Parathyroid adenoma (tissue), 2 donors: ENCODE measurements around the gene VPS37C.

ENCODE experiments used
- H2AFZ ChIP-seq: fragments of 300-600 bp; sonication (generic); one replicate; pipeline ENCODE4 v1.7.0; 2017; ENCODE audit warnings: antibody characterized with exemption, mild to moderate bottlenecking
- H3K27ac ChIP-seq: fragments of 300-600 bp; sonication (generic); one replicate; pipeline ENCODE4 v1.7.0; 2017
- H3K27me3 ChIP-seq: fragments of 300-600 bp; sonication (generic); one replicate; pipeline ENCODE4 v1.7.0; 2017; ENCODE audit warnings: low read length; ENCODE audit not compliant: control insufficient read depth, insufficient read depth
- H3K36me3 ChIP-seq: fragments of 300-600 bp; sonication (generic); one replicate; pipeline ENCODE4 v1.7.0; 2017; ENCODE audit warnings: low read length; ENCODE audit not compliant: control insufficient read depth, insufficient read depth
- H3K4me1 ChIP-seq: fragments of 300-600 bp; sonication (generic); one replicate; pipeline ENCODE4 v1.7.0; 2017; ENCODE audit warnings: control low read depth
- H3K4me2 ChIP-seq: fragments of 300-600 bp; sonication (generic); one replicate; pipeline ENCODE4 v1.7.0; 2017; ENCODE audit warnings: low read length
- H3K4me3 ChIP-seq: fragments of 300-600 bp; sonication (generic); one replicate; pipeline ENCODE4 v1.7.0; 2017; ENCODE audit warnings: low read depth, low read length
- H3K79me2 ChIP-seq: fragments of 300-600 bp; sonication (generic); one replicate; pipeline ENCODE4 v1.7.0; 2017; ENCODE audit warnings: control low read depth
- H3K9ac ChIP-seq: fragments of 300-600 bp; sonication (generic); one replicate; pipeline ENCODE4 v1.7.0; 2017; ENCODE audit warnings: mild to moderate bottlenecking
- H3K9me3 ChIP-seq: fragments of 300-600 bp; sonication (generic); one replicate; pipeline ENCODE4 v1.7.0; 2017; ENCODE audit warnings: low read length; ENCODE audit not compliant: control insufficient read depth
- CTCF ChIP-seq: fragments of 300-600 bp; sonication (generic); IDR thresholded peaks from one replicate; pipeline ENCODE4 v1.7.0; 2017; ENCODE audit warnings: antibody characterized with exemption, mild to moderate bottlenecking
- donor health status: primary hyperparathyroidism.

The VPS37C gene

GRCh38 chr11:61134801-61135257, 26.4 kb downstream of the VPS37C start:
- Histone ChIP-seq H3K4me3 (no peak overlapping the region), H3K27me3 (no peaks in the 10 kb centered on the region), H3K9me3 (no peaks in the 10 kb centered on the region), H3K9ac (no peak overlapping the region), H3K27ac (no peak overlapping the region), H3K4me2 (no peak overlapping the region), H3K4me1 (no peaks in the 10 kb centered on the region), H3K79me2 (no peaks in the 10 kb centered on the region), H3K36me3 (no peaks in the 10 kb centered on the region), H2AFZ (no peak overlapping the region)
- TF ChIP-seq CTCF = no peak

- Histone ChIP-seq H2AFZ (no peak overlapping the region), H3K36me3 (no peaks in the 10 kb centered on the region), H3K9ac (no peak overlapping the region), H3K4me2 (no peak overlapping the region), H3K27me3 (no peaks in the 10 kb centered on the region), H3K9me3 (no peaks in the 10 kb centered on the region), H3K4me1 (no peaks in the 10 kb centered on the region), H3K27ac (no peak overlapping the region), H3K79me2 (no peaks in the 10 kb centered on the region), H3K4me3 (no peak overlapping the region)
- TF ChIP-seq CTCF = no peak
Observed at GRCh38 chr11:61133956-61134662, 27.1 kb downstream of the VPS37C start.

- Histone ChIP-seq H3K4me1 (no peaks in the 10 kb centered on the region), H3K4me3 (no peak overlapping the region), H3K27ac (no peak overlapping the region), H3K36me3 (no peaks in the 10 kb centered on the region), H3K4me2 (no peak overlapping the region), H3K9ac (no peak overlapping the region), H3K9me3 (no peaks in the 10 kb centered on the region), H2AFZ (no peak overlapping the region), H3K27me3 (no peaks in the 10 kb centered on the region), H3K79me2 (no peaks in the 10 kb centered on the region)
- TF ChIP-seq CTCF = no peak
Observed at GRCh38 chr11:61133145-61133544, 28.1 kb downstream of the VPS37C start.

GRCh38 chr11:61132646-61133045, 28.6 kb downstream of the VPS37C start:
- Histone ChIP-seq H3K4me3 (no peak overlapping the region), H2AFZ (no peak overlapping the region), H3K36me3 (no peaks in the 10 kb centered on the region), H3K4me2 (no peak overlapping the region), H3K79me2 (no peaks in the 10 kb centered on the region), H3K27me3 (no peaks in the 10 kb centered on the region), H3K9ac (no peak overlapping the region), H3K9me3 (no peaks in the 10 kb centered on the region), H3K4me1 (no peaks in the 10 kb centered on the region), H3K27ac (no peak overlapping the region)
- TF ChIP-seq CTCF = no peak

- H3K9me3 ChIP-seq = no peaks in the 10 kb centered on the region
- TF ChIP-seq CTCF = no peak
- H3K79me2 ChIP-seq = no peaks in the 10 kb centered on the region
- no peaks in the 10 kb centered on the region for H3K36me3 ChIP-seq
- H3K9ac ChIP-seq = no peak overlapping the region
- H3K4me3 ChIP-seq = no peak overlapping the region
- H2AFZ ChIP-seq = no peak overlapping the region
- H3K4me1 ChIP-seq = no peaks in the 10 kb centered on the region
- no peak overlapping the region for H3K27ac ChIP-seq
- H3K4me2 ChIP-seq = no peak overlapping the region
- H3K27me3 ChIP-seq = no peaks in the 10 kb centered on the region
Observed at GRCh38 chr11:61131998-61132555, 29.1 kb downstream of the VPS37C start.
